Measurements from ENCODE around the gene HSDL1.

DNA sequence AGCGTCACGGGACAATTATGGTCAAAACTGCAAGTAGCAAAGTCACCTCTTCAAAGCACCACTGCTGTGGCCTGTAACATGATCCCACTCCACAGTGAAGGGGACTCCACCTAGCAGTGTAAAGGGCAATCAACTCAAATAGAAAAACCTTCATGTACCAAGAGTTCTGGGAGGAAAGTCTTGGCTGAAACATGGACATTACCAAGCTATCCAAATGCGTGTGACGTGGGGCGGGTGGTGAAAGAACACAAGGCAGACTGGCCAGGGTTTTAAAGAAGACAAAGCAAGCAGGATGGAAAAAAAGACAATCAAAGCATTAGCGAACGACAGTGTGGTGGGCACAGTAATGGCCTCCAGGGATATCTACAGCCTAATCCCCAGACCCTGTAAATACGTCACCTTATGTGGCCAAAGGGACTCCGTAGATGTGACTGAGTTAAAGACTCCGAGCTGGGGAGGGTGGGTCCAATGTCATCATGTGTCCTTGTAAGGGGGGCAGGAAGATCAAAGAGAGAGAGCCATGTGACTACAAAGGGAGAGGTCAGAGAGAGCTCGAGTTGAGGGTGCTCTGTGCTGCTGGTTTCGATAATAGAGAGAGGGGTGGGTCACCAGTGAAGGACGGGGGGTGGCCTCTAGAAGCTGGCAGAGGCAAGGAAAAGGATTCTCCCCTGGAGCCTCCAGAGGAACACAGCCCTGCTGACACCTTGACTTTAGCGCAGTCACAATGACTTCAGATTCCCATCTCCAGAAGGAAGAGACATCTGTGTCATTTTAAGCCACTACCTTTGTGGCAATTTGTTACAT, 6.0 kb downstream of the HSDL1 start:
- TF ChIP-seq, protein P1, sequence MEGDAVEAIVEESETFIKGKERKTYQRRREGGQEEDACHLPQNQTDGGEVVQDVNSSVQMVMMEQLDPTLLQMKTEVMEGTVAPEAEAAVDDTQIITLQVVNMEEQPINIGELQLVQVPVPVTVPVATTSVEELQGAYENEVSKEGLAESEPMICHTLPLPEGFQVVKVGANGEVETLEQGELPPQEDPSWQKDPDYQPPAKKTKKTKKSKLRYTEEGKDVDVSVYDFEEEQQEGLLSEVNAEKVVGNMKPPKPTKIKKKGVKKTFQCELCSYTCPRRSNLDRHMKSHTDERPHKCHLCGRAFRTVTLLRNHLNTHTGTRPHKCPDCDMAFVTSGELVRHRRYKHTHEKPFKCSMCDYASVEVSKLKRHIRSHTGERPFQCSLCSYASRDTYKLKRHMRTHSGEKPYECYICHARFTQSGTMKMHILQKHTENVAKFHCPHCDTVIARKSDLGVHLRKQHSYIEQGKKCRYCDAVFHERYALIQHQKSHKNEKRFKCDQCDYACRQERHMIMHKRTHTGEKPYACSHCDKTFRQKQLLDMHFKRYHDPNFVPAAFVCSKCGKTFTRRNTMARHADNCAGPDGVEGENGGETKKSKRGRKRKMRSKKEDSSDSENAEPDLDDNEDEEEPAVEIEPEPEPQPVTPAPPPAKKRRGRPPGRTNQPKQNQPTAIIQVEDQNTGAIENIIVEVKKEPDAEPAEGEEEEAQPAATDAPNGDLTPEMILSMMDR (IDR thresholded peaks at IDR 0.05), result no peak
- no peak for TF ChIP-seq POLR2A (IDR thresholded peaks at IDR 0.05)
